GM12878 (cell line): ENCODE measurements around the gene ERO1B. TPM values are rescaled to one million over a fixed set of nuclear protein-coding genes. Genes with fewer than 3 reads are reported as not detected.

Experiments
- ATAC-seq: fragments of 200-7000 bp; cut with Tn5 transposase; 3 replicates; pipeline ENCODE4 v1.9.1; 2020; ENCODE audit warnings: mild to moderate bottlenecking, moderate library complexity
- BruUV-seq: library from RNA; stranded (reverse); fragments of 400-500 nt; replicated peaks from 2 replicates; lab custom pipeline; 2021; lab: Mats Ljungman, UMichigan
- CTCF ChIA-PET: fragments of 300-600 bp; sonication (Branson Sonifier 250); formaldehyde crosslinking; extraction: SDS; loops from one replicate; lab custom pipeline; 2021; ENCODE audit warnings: inconsistent platforms; lab: Yijun Ruan, JAX
- POLR2A ChIA-PET: fragments of 350-600 bp; formaldehyde crosslinking; extraction: SDS; loops from one replicate; lab custom pipeline; 2021; ENCODE audit warnings: inconsistent platforms; lab: Charles Lee
- RAD21 ChIA-PET: fragments of 300-600 bp; sonication (Branson Sonifier 250); formaldehyde crosslinking; loops from one replicate; lab custom pipeline; 2023; ENCODE audit warnings: antibody characterized with exemption; ENCODE audit not compliant: unreplicated experiment; lab: Charles Lee
- SMC1A ChIA-PET: fragments of 300-600 bp; sonication (Branson Sonifier 250); formaldehyde crosslinking; loops from one replicate; lab custom pipeline; 2023; ENCODE audit not compliant: unreplicated experiment, uncharacterized antibody; lab: Charles Lee
- DNase-seq: peaks from one replicate; pipeline ENCODE4 v3.0.0-alpha.2; 2011; ENCODE audit warnings: low read depth, low spot score
- FAIRE-seq: peaks from 3 replicates; lab custom pipeline; 2011; peaks lifted over from hg19 to GRCh38; lab: Jason Lieb, UNC
- H2AFZ ChIP-seq: 2 replicates; pipeline ENCODE4 v1.6.0; 2011; ENCODE audit warnings: low read depth, low read length, control low read depth; ENCODE audit not compliant: control insufficient read depth
- H3K27ac ChIP-seq: 2 replicates; pipeline ENCODE4 v1.5.1; 2011; ENCODE audit warnings: control low read depth; ENCODE audit not compliant: control insufficient read depth, insufficient read depth
- H3K27me3 ChIP-seq, 2 experiments: replicated peaks in 1 of 2; 2 replicates each; pipeline versions ENCODE4 v1.6.0 to v1.6.1; 2011; ENCODE audit warnings: low read length in 1 of 2; ENCODE audit not compliant: control insufficient read depth in 2 of 2, insufficient read depth in 2 of 2
- H3K36me3 ChIP-seq, 2 experiments: 2 replicates each; pipeline ENCODE4 v1.5.1; 2011; ENCODE audit warnings: low read length in 1 of 2; ENCODE audit not compliant: control insufficient read depth in 2 of 2, insufficient read depth in 2 of 2
- H3K4me1 ChIP-seq: 2 replicates; pipeline ENCODE4 v1.6.1; 2011; ENCODE audit warnings: mild to moderate bottlenecking, low read length, moderate library complexity, mixed read lengths; ENCODE audit not compliant: control insufficient read depth, insufficient read depth
- H3K4me2 ChIP-seq: 2 replicates; pipeline ENCODE4 v1.6.0; 2011; ENCODE audit warnings: control low read depth; ENCODE audit not compliant: control insufficient read depth, insufficient read depth
- H3K4me3 ChIP-seq: fragments of 200-600 bp; sonication (generic); 2 replicates; pipeline ENCODE4 v1.5.1; 2016
- H3K79me2 ChIP-seq: 2 replicates; pipeline ENCODE4 v1.6.0; 2011; ENCODE audit warnings: low read length; ENCODE audit not compliant: control insufficient read depth, insufficient read depth
- H3K9ac ChIP-seq: 2 replicates; pipeline ENCODE4 v1.8.0; 2011; ENCODE audit warnings: low read length, control low read depth, mixed read lengths; ENCODE audit not compliant: control insufficient read depth, insufficient read depth
- H3K9me3 ChIP-seq: replicated peaks from 3 replicates; pipeline ENCODE4 v1.5.1; 2011; ENCODE audit warnings: mild to moderate bottlenecking, low read length; ENCODE audit not compliant: control insufficient read depth, insufficient read depth
- H4K20me1 ChIP-seq: 2 replicates; pipeline ENCODE4 v1.6.0; 2011; ENCODE audit not compliant: control insufficient read depth, insufficient read depth
- BCL11A ChIP-seq: IDR thresholded peaks from 2 replicates; pipeline ENCODE4 v1.6.1; 2011; ENCODE audit warnings: low read depth, low read length
- CREB1 ChIP-seq: IDR thresholded peaks from 2 replicates; pipeline ENCODE4 v1.6.1; 2012; ENCODE audit warnings: low read depth, mild to moderate bottlenecking, inconsistent platforms
- ESRRA ChIP-seq: IDR thresholded peaks from 2 replicates; pipeline ENCODE4 v1.6.1; 2012; ENCODE audit warnings: mild to moderate bottlenecking, low read length, improper control_type of control experiment
- ETV6 ChIP-seq, 2 experiments: fragments of 450-650 bp in 1 of 2; IDR thresholded peaks in 1 of 2; conservative IDR thresholded peaks in 1 of 2; 2 replicates each; pipeline ENCODE4 v1.6.1; 2014; ENCODE audit warnings: antibody characterized with exemption in 1 of 2, borderline replicate concordance in 1 of 2, low read depth in 1 of 2, mild to moderate bottlenecking in 1 of 2, moderate library complexity in 1 of 2
- GABPA ChIP-seq: IDR thresholded peaks from 2 replicates; pipeline ENCODE4 v1.6.1; 2014; ENCODE audit warnings: antibody characterized with exemption, low read depth, mild to moderate bottlenecking, inconsistent platforms
- HDAC2 ChIP-seq: fragments of 200-600 bp; sonication (generic); IDR thresholded peaks from 2 replicates; pipeline ENCODE4 v1.6.1; 2017
- IRF4 ChIP-seq: IDR thresholded peaks from 2 replicates; pipeline ENCODE4 v1.6.1; 2011; ENCODE audit warnings: low read depth, low read length
- KAT2A ChIP-seq: conservative IDR thresholded peaks from 2 replicates; pipeline ENCODE4 v1.6.1; 2011; ENCODE audit warnings: low read depth, low read length; ENCODE audit not compliant: control insufficient read depth
- PAX5 ChIP-seq: IDR thresholded peaks from 2 replicates; pipeline ENCODE4 v1.6.1; 2011; ENCODE audit warnings: low read depth, low read length, borderline replicate concordance
- PML ChIP-seq: IDR thresholded peaks from 2 replicates; pipeline ENCODE4 v1.6.1; 2012; ENCODE audit warnings: low read length, inconsistent platforms
- RBBP5 ChIP-seq: fragments of 200-600 bp; sonication (generic); conservative IDR thresholded peaks from 2 replicates; pipeline ENCODE4 v1.6.1; 2016
- RCOR1 ChIP-seq: conservative IDR thresholded peaks from 2 replicates; pipeline ENCODE4 v1.6.1; 2012; ENCODE audit warnings: low read depth, low read length, improper control_type of control experiment
- RFX5 ChIP-seq: IDR thresholded peaks from 2 replicates; pipeline ENCODE4 v1.6.1; 2011; ENCODE audit warnings: low read depth, low read length, improper control_type of control experiment
- SMAD1 ChIP-seq: fragments of 450-650 bp; IDR thresholded peaks from 2 replicates; pipeline ENCODE4 v1.6.1; 2018; ENCODE audit warnings: mild to moderate bottlenecking, low read depth; ENCODE audit not compliant: partially characterized antibody
- SMAD5 ChIP-seq: IDR thresholded peaks from 2 replicates; pipeline ENCODE4 v1.6.1; 2016; ENCODE audit warnings: antibody characterized with exemption, low read depth
- SMARCA5 ChIP-seq: fragments of 450-650 bp; IDR thresholded peaks from 2 replicates; pipeline ENCODE4 v1.6.1; 2017; ENCODE audit warnings: mild to moderate bottlenecking
- YY1 ChIP-seq: IDR thresholded peaks from 2 replicates; pipeline ENCODE4 v1.6.1; 2011; ENCODE audit warnings: low read depth, mild to moderate bottlenecking, low read length
- WGBS: methylation state at CpG from one replicate; pipeline ENCODE4 v1.1.6; 2016; ENCODE audit warnings: low lambda C conversion rate; ENCODE audit not compliant: insufficient replicate concordance, insufficient coverage; ENCODE audit errors: missing lambda C conversion rate; 5-methylcytosine and 5-hydroxymethylcytosine counted together
- in situ Hi-C: fragments of 300-500 bp; cut with MboI; formaldehyde crosslinking; loops from 9 replicates; pipeline ENCODE4 v1.14.3; 2018; ENCODE audit warnings: mixed read lengths
- intact Hi-C: fragments of 100-400 bp; cut with micrococcal nuclease; formaldehyde crosslinking; loops from one replicate; pipeline ENCODE4 v1.14.2; 2022; ENCODE audit not compliant: unreplicated experiment
- polyA plus RNA-seq, 11 experiments: library from polyadenylated mRNA; depleted of rRNA in 4 of 11; unstranded in 6 of 11; stranded (reverse) in 5 of 11; fragments of >200 nt; fragmentation: Nextera tagmentation in 4 of 11; fragmentation: Illumina TruSeq in 1 of 11; extraction: Ambion mirVana in 4 of 11; extraction: Trizol in 1 of 11; gene quantifications; 1 replicate in 1 of 11; 2 replicates in 10 of 11; pipeline versions ENCODE4 v1.2.1 to v1.2.3, GENCODE V29; 2011 to 2016; ENCODE audit warnings: inconsistent platforms in 2 of 11, missing spikeins in 2 of 11, low read depth in 1 of 11
- total RNA-seq, 4 experiments: library from RNA; depleted of rRNA in 3 of 4; stranded (reverse); fragments of >200 nt in 3 of 4; fragmentation: Illumina TruSeq in 1 of 4; extraction: Trizol in 1 of 4; gene quantifications; 2 replicates each; pipeline versions ENCODE4 v1.2.1 to v1.2.3, GENCODE V29; 2013 to 2021
- TF ChIP-seq, protein P1 (sequence below): fragments of 450-650 bp; IDR thresholded peaks from 2 replicates; pipeline ENCODE4 v1.6.1; 2016; ENCODE audit warnings: mild to moderate bottlenecking
- TF ChIP-seq, protein P2 (sequence below): IDR thresholded peaks from 2 replicates; pipeline ENCODE4 v1.6.1; 2012; ENCODE audit warnings: low read length, inconsistent platforms
- TF ChIP-seq, protein P3 (sequence below): fragments of 450-650 bp; IDR thresholded peaks from 2 replicates; pipeline ENCODE4 v1.6.1; 2017; ENCODE audit warnings: mild to moderate bottlenecking
- TF ChIP-seq, protein P4 (sequence below): fragments of 450-650 bp; IDR thresholded peaks from 2 replicates; pipeline ENCODE4 v1.6.1; 2014; ENCODE audit warnings: mild to moderate bottlenecking

ERO1B gene
- total and polyA plus RNA-seq, 10 of the 15 experiments (the other 5 are each of a cell fraction or from before 2014, with no cell fraction given), result 9.0 to 30.9 (median 23.0) TPM

DNA sequence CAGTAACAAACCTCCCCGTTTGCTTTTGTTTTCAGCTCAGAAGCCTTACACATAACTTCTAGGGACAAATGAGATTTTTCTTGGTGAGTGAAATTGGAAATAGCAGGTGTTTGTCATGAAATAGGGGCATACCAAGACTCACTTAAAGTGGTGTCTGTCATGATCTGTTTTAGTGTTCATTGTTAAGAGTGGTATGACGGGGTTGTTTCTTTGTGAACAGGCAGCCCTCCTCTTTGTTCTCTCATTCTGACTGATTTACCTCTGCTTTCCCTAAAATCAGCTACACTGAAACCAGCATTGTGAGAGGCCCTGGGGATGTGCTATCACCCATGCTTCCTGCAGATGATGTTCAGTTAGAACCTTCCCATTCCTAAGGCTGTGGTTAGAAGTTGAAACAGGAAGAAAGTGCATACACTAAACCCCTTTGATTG lies 2.5 kb upstream of the ERO1B start:
- peaks cover 30% of the 10 kb centered on the region for H3K79me2 ChIP-seq
- peak overlapping the region; percentile 47 for H3K9ac ChIP-seq
- H3K9me3 ChIP-seq, result peaks cover 1% of the 10 kb centered on the region; the same call in 1 of the 3 replicates
- SMC1A ChIA-PET, result interaction anchor here (0.5 to 2.2 kb wide), 26 partner anchors 8 to 285 kb away, joined by 3 to 30 read pairs (median 4); no protein-coding TSS in a partner anchor
- CTCF ChIA-PET, result interaction anchor here (0.9 to 2.6 kb wide), 10 partner anchors 9 to 313 kb away, joined by 3 to 9 read pairs (median 4); no protein-coding TSS in a partner anchor
- BruUV-seq, result no TSS peak
- H3K4me1 ChIP-seq, result peaks cover 30% of the 10 kb centered on the region
- DNase-seq, result peak; percentile 92
- H4K20me1 ChIP-seq, result no peaks in the 10 kb centered on the region
- intact Hi-C loops (loop anchor here (1.0 to 5.0 kb wide), 4 partner anchors 124 to 417 kb away; partner anchors contain the start of genes GPR137B and LYST), in situ Hi-C loops (loop anchor here (10.0 to 25.0 kb wide), 2 partner anchors 172 to 400 kb away; no protein-coding TSS in a partner anchor)
- peak overlapping the region; percentile 90 for H3K4me2 ChIP-seq
- H3K27ac ChIP-seq, result peak overlapping the region; percentile 85
- peak; percentile 61 for ATAC-seq
- peak overlapping the region; percentile 35 for H2AFZ ChIP-seq
- RAD21 ChIA-PET, result interaction anchor here (0.8 to 3.2 kb wide), 17 partner anchors 8 to 205 kb away, joined by 3 to 21 read pairs (median 5); partner anchors contain the start of gene EDARADD
- 0% methylated on average over 2 of the region's 2 CpGs for WGBS
- no peaks in the 10 kb centered on the region for H3K27me3 ChIP-seq
- no peaks in the 10 kb centered on the region for H3K36me3 ChIP-seq
- FAIRE-seq, result peak; percentile 92
- POLR2A ChIA-PET, result interaction anchor here (1.0 to 5.8 kb wide), 9 partner anchors 10 to 161 kb away, joined by 3 to 40 read pairs (median 4); partner anchors contain the start of gene EDARADD
- peak overlapping the region; percentile 47; the same call in 1 of the 2 replicates for H3K4me3 ChIP-seq
- no peak for TF ChIP-seq KAT2A
- TF ChIP-seq RBBP5, result no peak
- TF ChIP-seq YY1, result no peak
- TF ChIP-seq, protein P1, sequence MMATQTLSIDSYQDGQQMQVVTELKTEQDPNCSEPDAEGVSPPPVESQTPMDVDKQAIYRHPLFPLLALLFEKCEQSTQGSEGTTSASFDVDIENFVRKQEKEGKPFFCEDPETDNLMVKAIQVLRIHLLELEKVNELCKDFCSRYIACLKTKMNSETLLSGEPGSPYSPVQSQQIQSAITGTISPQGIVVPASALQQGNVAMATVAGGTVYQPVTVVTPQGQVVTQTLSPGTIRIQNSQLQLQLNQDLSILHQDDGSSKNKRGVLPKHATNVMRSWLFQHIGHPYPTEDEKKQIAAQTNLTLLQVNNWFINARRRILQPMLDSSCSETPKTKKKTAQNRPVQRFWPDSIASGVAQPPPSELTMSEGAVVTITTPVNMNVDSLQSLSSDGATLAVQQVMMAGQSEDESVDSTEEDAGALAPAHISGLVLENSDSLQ, result peak; percentile 77
- TF ChIP-seq CREB1, result peak; percentile 82; the same call in 1 of the 2 replicates
- TF ChIP-seq HDAC2, result no peak
- no peak for TF ChIP-seq RFX5
- peak in 1 of 2 experiments; percentile 99; a peak in 2 of 4 replicates for TF ChIP-seq ETV6 (conservative IDR thresholded peaks at IDR 0.05 in 1 of 2, IDR thresholded peaks at IDR 0.05 in 1 of 2; ENCODE audit: borderline replicate concordance in 1 of 2, low read depth in 1 of 2)
- TF ChIP-seq SMAD5, result no peak
- peak; percentile 72 for TF ChIP-seq GABPA
- no peak for TF ChIP-seq SMAD1
- TF ChIP-seq, protein P2, sequence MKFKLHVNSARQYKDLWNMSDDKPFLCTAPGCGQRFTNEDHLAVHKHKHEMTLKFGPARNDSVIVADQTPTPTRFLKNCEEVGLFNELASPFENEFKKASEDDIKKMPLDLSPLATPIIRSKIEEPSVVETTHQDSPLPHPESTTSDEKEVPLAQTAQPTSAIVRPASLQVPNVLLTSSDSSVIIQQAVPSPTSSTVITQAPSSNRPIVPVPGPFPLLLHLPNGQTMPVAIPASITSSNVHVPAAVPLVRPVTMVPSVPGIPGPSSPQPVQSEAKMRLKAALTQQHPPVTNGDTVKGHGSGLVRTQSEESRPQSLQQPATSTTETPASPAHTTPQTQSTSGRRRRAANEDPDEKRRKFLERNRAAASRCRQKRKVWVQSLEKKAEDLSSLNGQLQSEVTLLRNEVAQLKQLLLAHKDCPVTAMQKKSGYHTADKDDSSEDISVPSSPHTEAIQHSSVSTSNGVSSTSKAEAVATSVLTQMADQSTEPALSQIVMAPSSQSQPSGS, result peak; percentile 95
- TF ChIP-seq, protein P3, sequence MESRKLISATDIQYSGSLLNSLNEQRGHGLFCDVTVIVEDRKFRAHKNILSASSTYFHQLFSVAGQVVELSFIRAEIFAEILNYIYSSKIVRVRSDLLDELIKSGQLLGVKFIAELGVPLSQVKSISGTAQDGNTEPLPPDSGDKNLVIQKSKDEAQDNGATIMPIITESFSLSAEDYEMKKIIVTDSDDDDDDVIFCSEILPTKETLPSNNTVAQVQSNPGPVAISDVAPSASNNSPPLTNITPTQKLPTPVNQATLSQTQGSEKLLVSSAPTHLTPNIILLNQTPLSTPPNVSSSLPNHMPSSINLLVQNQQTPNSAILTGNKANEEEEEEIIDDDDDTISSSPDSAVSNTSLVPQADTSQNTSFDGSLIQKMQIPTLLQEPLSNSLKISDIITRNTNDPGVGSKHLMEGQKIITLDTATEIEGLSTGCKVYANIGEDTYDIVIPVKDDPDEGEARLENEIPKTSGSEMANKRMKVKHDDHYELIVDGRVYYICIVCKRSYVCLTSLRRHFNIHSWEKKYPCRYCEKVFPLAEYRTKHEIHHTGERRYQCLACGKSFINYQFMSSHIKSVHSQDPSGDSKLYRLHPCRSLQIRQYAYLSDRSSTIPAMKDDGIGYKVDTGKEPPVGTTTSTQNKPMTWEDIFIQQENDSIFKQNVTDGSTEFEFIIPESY, result no peak
- TF ChIP-seq, protein P4, sequence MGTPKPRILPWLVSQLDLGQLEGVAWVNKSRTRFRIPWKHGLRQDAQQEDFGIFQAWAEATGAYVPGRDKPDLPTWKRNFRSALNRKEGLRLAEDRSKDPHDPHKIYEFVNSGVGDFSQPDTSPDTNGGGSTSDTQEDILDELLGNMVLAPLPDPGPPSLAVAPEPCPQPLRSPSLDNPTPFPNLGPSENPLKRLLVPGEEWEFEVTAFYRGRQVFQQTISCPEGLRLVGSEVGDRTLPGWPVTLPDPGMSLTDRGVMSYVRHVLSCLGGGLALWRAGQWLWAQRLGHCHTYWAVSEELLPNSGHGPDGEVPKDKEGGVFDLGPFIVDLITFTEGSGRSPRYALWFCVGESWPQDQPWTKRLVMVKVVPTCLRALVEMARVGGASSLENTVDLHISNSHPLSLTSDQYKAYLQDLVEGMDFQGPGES, result no peak
- peak; percentile 66 for TF ChIP-seq PML
- TF ChIP-seq BCL11A, result peak; percentile 89
- peak; percentile 94 for TF ChIP-seq PAX5
- TF ChIP-seq IRF4, result peak; percentile 92; the same call in 1 of the 2 replicates
- no peak; the same call in 1 of the 2 replicates for TF ChIP-seq SMARCA5
- no peak for TF ChIP-seq ESRRA
- TF ChIP-seq RCOR1, result 0 out of 2 replicates have a peak, but pooled peaks have one; percentile 70
